GM12878 (cell line): ENCODE results near the gene GTF3C1. TPM values are rescaled to one million over a fixed set of nuclear protein-coding genes. Genes with fewer than 3 reads are reported as not detected.

Source experiments
- ATAC-seq: fragments of 200-7000 bp; cut with Tn5 transposase; 3 replicates; pipeline ENCODE4 v1.9.1; 2020; ENCODE audit warnings: mild to moderate bottlenecking, moderate library complexity
- BruUV-seq: library from RNA; stranded (reverse); fragments of 400-500 nt; replicated peaks from 2 replicates; lab custom pipeline; 2021; lab: Mats Ljungman, UMichigan
- CTCF ChIA-PET: fragments of 300-600 bp; sonication (Branson Sonifier 250); formaldehyde crosslinking; extraction: SDS; loops from one replicate; lab custom pipeline; 2021; ENCODE audit warnings: inconsistent platforms; lab: Yijun Ruan, JAX
- POLR2A ChIA-PET: fragments of 350-600 bp; formaldehyde crosslinking; extraction: SDS; loops from one replicate; lab custom pipeline; 2021; ENCODE audit warnings: inconsistent platforms; lab: Charles Lee
- RAD21 ChIA-PET: fragments of 300-600 bp; sonication (Branson Sonifier 250); formaldehyde crosslinking; loops from one replicate; lab custom pipeline; 2023; ENCODE audit warnings: antibody characterized with exemption; ENCODE audit not compliant: unreplicated experiment; lab: Charles Lee
- SMC1A ChIA-PET: fragments of 300-600 bp; sonication (Branson Sonifier 250); formaldehyde crosslinking; loops from one replicate; lab custom pipeline; 2023; ENCODE audit not compliant: unreplicated experiment, uncharacterized antibody; lab: Charles Lee
- DNase-seq: peaks from one replicate; pipeline ENCODE4 v3.0.0-alpha.2; 2011; ENCODE audit warnings: low read depth, low spot score
- FAIRE-seq: peaks from 3 replicates; lab custom pipeline; 2011; peaks lifted over from hg19 to GRCh38; lab: Jason Lieb, UNC
- H2AFZ ChIP-seq: 2 replicates; pipeline ENCODE4 v1.6.0; 2011; ENCODE audit warnings: low read depth, low read length, control low read depth; ENCODE audit not compliant: control insufficient read depth
- H3K27ac ChIP-seq: 2 replicates; pipeline ENCODE4 v1.5.1; 2011; ENCODE audit warnings: control low read depth; ENCODE audit not compliant: control insufficient read depth, insufficient read depth
- H3K27me3 ChIP-seq, 2 experiments: replicated peaks in 1 of 2; 2 replicates each; pipeline versions ENCODE4 v1.6.0 to v1.6.1; 2011; ENCODE audit warnings: low read length in 1 of 2; ENCODE audit not compliant: control insufficient read depth in 2 of 2, insufficient read depth in 2 of 2
- H3K36me3 ChIP-seq, 2 experiments: 2 replicates each; pipeline ENCODE4 v1.5.1; 2011; ENCODE audit warnings: low read length in 1 of 2; ENCODE audit not compliant: control insufficient read depth in 2 of 2, insufficient read depth in 2 of 2
- H3K4me1 ChIP-seq: 2 replicates; pipeline ENCODE4 v1.6.1; 2011; ENCODE audit warnings: mild to moderate bottlenecking, low read length, moderate library complexity, mixed read lengths; ENCODE audit not compliant: control insufficient read depth, insufficient read depth
- H3K4me2 ChIP-seq: 2 replicates; pipeline ENCODE4 v1.6.0; 2011; ENCODE audit warnings: control low read depth; ENCODE audit not compliant: control insufficient read depth, insufficient read depth
- H3K4me3 ChIP-seq: fragments of 200-600 bp; sonication (generic); 2 replicates; pipeline ENCODE4 v1.5.1; 2016
- H3K79me2 ChIP-seq: 2 replicates; pipeline ENCODE4 v1.6.0; 2011; ENCODE audit warnings: low read length; ENCODE audit not compliant: control insufficient read depth, insufficient read depth
- H3K9ac ChIP-seq: 2 replicates; pipeline ENCODE4 v1.8.0; 2011; ENCODE audit warnings: low read length, control low read depth, mixed read lengths; ENCODE audit not compliant: control insufficient read depth, insufficient read depth
- H3K9me3 ChIP-seq: replicated peaks from 3 replicates; pipeline ENCODE4 v1.5.1; 2011; ENCODE audit warnings: mild to moderate bottlenecking, low read length; ENCODE audit not compliant: control insufficient read depth, insufficient read depth
- H4K20me1 ChIP-seq: 2 replicates; pipeline ENCODE4 v1.6.0; 2011; ENCODE audit not compliant: control insufficient read depth, insufficient read depth
- CBFB ChIP-seq: IDR thresholded peaks from 2 replicates; pipeline ENCODE4 v1.6.1; 2016; ENCODE audit warnings: antibody characterized with exemption, low read depth
- EP300 ChIP-seq, 2 experiments: fragments of 150-350 bp in 1 of 2; IDR thresholded peaks; 2 replicates each; pipeline ENCODE4 v1.6.1; 2011 to 2012; ENCODE audit warnings: low read depth in 2 of 2, low read length in 2 of 2, borderline replicate concordance in 1 of 2, improper control_type of control experiment in 1 of 2, inconsistent platforms in 1 of 2; ENCODE audit not compliant: control insufficient read depth in 1 of 2
- HDAC2 ChIP-seq: fragments of 200-600 bp; sonication (generic); IDR thresholded peaks from 2 replicates; pipeline ENCODE4 v1.6.1; 2017
- KAT2A ChIP-seq: conservative IDR thresholded peaks from 2 replicates; pipeline ENCODE4 v1.6.1; 2011; ENCODE audit warnings: low read depth, low read length; ENCODE audit not compliant: control insufficient read depth
- NFYB ChIP-seq: IDR thresholded peaks from 2 replicates; pipeline ENCODE4 v1.6.1; 2011; ENCODE audit warnings: low read depth, mild to moderate bottlenecking, low read length, improper control_type of control experiment, moderate library complexity; ENCODE audit not compliant: insufficient read depth
- NR2C2 ChIP-seq: IDR thresholded peaks from 2 replicates; pipeline ENCODE4 v1.6.1; 2011; ENCODE audit warnings: borderline replicate concordance, low read depth; ENCODE audit not compliant: control insufficient read depth, insufficient read length
- NRF1 ChIP-seq: conservative IDR thresholded peaks from 2 replicates; pipeline ENCODE4 v1.6.1; 2011; ENCODE audit warnings: mild to moderate bottlenecking, low read depth, low read length, improper control_type of control experiment
- SPI1 ChIP-seq: IDR thresholded peaks from 2 replicates; pipeline ENCODE4 v1.6.1; 2011; ENCODE audit warnings: low read depth, mild to moderate bottlenecking, low read length, moderate library complexity, borderline replicate concordance; ENCODE audit not compliant: insufficient read depth
- STAT3 ChIP-seq: IDR thresholded peaks from 2 replicates; pipeline ENCODE4 v1.6.1; 2011; ENCODE audit warnings: low read depth, low read length, improper control_type of control experiment
- ZNF274 ChIP-seq: IDR thresholded peaks from one replicate; pipeline ENCODE4 v1.8.0; 2011; ENCODE audit not compliant: insufficient read length, insufficient read depth
- WGBS: methylation state at CpG from one replicate; pipeline ENCODE4 v1.1.6; 2016; ENCODE audit warnings: low lambda C conversion rate; ENCODE audit not compliant: insufficient replicate concordance, insufficient coverage; ENCODE audit errors: missing lambda C conversion rate; 5-methylcytosine and 5-hydroxymethylcytosine counted together
- in situ Hi-C: fragments of 300-500 bp; cut with MboI; formaldehyde crosslinking; loops from 9 replicates; pipeline ENCODE4 v1.14.3; 2018; ENCODE audit warnings: mixed read lengths
- intact Hi-C: fragments of 100-400 bp; cut with micrococcal nuclease; formaldehyde crosslinking; loops from one replicate; pipeline ENCODE4 v1.14.2; 2022; ENCODE audit not compliant: unreplicated experiment
- polyA plus RNA-seq, 11 experiments: library from polyadenylated mRNA; depleted of rRNA in 4 of 11; unstranded in 6 of 11; stranded (reverse) in 5 of 11; fragments of >200 nt; fragmentation: Nextera tagmentation in 4 of 11; fragmentation: Illumina TruSeq in 1 of 11; extraction: Ambion mirVana in 4 of 11; extraction: Trizol in 1 of 11; gene quantifications; 1 replicate in 1 of 11; 2 replicates in 10 of 11; pipeline versions ENCODE4 v1.2.1 to v1.2.3, GENCODE V29; 2011 to 2016; ENCODE audit warnings: inconsistent platforms in 2 of 11, missing spikeins in 2 of 11, low read depth in 1 of 11
- total RNA-seq, 4 experiments: library from RNA; depleted of rRNA in 3 of 4; stranded (reverse); fragments of >200 nt in 3 of 4; fragmentation: Illumina TruSeq in 1 of 4; extraction: Trizol in 1 of 4; gene quantifications; 2 replicates each; pipeline versions ENCODE4 v1.2.1 to v1.2.3, GENCODE V29; 2013 to 2021
- TF ChIP-seq, protein P1 (sequence below): fragments of 450-650 bp; IDR thresholded peaks from 2 replicates; pipeline ENCODE4 v1.6.1; 2017; ENCODE audit warnings: antibody characterized with exemption, mild to moderate bottlenecking, moderate library complexity
- TF ChIP-seq, protein P2 (sequence below), 3 experiments: IDR thresholded peaks in 2 of 3; conservative IDR thresholded peaks in 1 of 3; 2 replicates each; pipeline ENCODE4 v1.5.1; 2011; ENCODE audit warnings: low read depth in 3 of 3, low read length in 3 of 3, mild to moderate bottlenecking in 3 of 3, control low read depth in 2 of 3, moderate library complexity in 2 of 3, inconsistent platforms in 1 of 3, mixed read lengths in 1 of 3; ENCODE audit not compliant: control insufficient read depth in 2 of 3, insufficient read depth in 1 of 3; ENCODE audit errors: extremely low read depth in 1 of 3
- TF ChIP-seq, protein P3 (sequence below): fragments of 450-650 bp; IDR thresholded peaks from 2 replicates; pipeline ENCODE4 v1.6.1; 2017; ENCODE audit warnings: mild to moderate bottlenecking, moderate library complexity

The GTF3C1 gene
- total and polyA plus RNA-seq, 10 of the 15 experiments (the other 5 are each of a cell fraction or from before 2014, with no cell fraction given), result 0.98 to 60.9 (median 34.3) TPM

DNA sequence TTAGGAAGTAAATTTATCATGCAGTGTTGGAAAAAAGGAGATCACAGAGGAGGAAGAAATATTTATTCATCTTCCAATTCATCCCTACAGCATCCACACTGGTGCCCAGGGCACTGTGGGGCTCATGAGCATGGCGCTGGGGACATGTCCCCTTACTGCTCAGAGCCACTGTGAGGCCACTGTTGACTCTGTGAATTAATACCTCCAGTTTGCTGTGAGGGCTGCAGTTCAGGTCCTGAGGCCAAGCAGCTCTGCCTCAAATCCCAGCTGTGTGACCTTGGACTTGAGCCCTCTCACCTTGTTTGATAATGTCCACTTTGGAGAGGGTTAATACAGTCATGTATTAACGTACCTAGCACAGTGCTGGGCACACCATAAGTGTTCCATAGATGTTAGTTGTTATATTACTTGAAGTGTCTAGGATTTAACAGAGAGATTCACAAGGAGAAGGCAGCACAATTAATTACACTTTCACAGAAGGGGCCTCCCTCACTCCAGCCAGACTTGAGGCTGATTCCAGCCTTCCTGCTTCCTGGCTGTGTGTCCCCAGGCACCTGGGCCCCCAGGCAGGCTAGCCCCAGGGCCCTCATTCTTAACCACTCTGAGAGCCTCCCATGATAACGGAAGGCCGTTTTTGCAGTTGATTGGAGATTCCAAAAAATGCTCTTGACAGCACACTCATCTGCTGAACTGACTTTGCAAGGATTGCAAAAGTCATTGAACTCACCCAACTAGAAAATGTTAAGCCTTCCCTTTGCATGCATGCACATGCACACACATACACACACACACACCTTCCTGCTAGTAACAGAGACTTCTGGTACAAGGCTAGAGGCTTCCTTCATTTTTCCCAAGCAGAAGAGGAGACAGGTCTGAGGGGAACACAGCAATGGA, 29.6 kb upstream of the GTF3C1 start:
- H3K27me3 ChIP-seq, result no peaks in the 10 kb centered on the region
- FAIRE-seq, result no peak
- H3K27ac ChIP-seq, result no peak overlapping the region
- no peak overlapping the region for H3K4me2 ChIP-seq
- no peaks in the 10 kb centered on the region for H3K9me3 ChIP-seq
- no peaks in the 10 kb centered on the region for H4K20me1 ChIP-seq
- in situ Hi-C loops, result no loop called here
- ChIA-PET POLR2A (no interaction called here), CTCF (no interaction called here), RAD21 (no interaction called here), SMC1A (no interaction called here)
- BruUV-seq, result no TSS peak
- ATAC-seq, result no peak
- no peak overlapping the region for H3K4me3 ChIP-seq
- peaks cover 7% of the 10 kb centered on the region for H3K4me1 ChIP-seq
- H3K79me2 ChIP-seq, result no peaks in the 10 kb centered on the region
- no peak overlapping the region for H3K9ac ChIP-seq
- H2AFZ ChIP-seq, result no peak overlapping the region
- no peak for TF ChIP-seq NRF1
- TF ChIP-seq CBFB, result no peak
- TF ChIP-seq KAT2A, result no peak
- TF ChIP-seq SPI1, result no peak
- TF ChIP-seq, protein P1, sequence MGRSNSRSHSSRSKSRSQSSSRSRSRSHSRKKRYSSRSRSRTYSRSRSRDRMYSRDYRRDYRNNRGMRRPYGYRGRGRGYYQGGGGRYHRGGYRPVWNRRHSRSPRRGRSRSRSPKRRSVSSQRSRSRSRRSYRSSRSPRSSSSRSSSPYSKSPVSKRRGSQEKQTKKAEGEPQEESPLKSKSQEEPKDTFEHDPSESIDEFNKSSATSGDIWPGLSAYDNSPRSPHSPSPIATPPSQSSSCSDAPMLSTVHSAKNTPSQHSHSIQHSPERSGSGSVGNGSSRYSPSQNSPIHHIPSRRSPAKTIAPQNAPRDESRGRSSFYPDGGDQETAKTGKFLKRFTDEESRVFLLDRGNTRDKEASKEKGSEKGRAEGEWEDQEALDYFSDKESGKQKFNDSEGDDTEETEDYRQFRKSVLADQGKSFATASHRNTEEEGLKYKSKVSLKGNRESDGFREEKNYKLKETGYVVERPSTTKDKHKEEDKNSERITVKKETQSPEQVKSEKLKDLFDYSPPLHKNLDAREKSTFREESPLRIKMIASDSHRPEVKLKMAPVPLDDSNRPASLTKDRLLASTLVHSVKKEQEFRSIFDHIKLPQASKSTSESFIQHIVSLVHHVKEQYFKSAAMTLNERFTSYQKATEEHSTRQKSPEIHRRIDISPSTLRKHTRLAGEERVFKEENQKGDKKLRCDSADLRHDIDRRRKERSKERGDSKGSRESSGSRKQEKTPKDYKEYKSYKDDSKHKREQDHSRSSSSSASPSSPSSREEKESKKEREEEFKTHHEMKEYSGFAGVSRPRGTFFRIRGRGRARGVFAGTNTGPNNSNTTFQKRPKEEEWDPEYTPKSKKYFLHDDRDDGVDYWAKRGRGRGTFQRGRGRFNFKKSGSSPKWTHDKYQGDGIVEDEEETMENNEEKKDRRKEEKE, result no peak
- no peak for TF ChIP-seq NFYB
- no peak for TF ChIP-seq ZNF274
- TF ChIP-seq, protein P2, sequence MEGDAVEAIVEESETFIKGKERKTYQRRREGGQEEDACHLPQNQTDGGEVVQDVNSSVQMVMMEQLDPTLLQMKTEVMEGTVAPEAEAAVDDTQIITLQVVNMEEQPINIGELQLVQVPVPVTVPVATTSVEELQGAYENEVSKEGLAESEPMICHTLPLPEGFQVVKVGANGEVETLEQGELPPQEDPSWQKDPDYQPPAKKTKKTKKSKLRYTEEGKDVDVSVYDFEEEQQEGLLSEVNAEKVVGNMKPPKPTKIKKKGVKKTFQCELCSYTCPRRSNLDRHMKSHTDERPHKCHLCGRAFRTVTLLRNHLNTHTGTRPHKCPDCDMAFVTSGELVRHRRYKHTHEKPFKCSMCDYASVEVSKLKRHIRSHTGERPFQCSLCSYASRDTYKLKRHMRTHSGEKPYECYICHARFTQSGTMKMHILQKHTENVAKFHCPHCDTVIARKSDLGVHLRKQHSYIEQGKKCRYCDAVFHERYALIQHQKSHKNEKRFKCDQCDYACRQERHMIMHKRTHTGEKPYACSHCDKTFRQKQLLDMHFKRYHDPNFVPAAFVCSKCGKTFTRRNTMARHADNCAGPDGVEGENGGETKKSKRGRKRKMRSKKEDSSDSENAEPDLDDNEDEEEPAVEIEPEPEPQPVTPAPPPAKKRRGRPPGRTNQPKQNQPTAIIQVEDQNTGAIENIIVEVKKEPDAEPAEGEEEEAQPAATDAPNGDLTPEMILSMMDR (IDR thresholded peaks at IDR 0.05 in 2 of 3, conservative IDR thresholded peaks at IDR 0.05 in 1 of 3; ENCODE audit: control insufficient read depth in 2 of 3, extremely low read depth in 1 of 3, insufficient read depth in 1 of 3, low read depth in 3 of 3, low read length in 3 of 3), result no peak
- TF ChIP-seq, protein P3, sequence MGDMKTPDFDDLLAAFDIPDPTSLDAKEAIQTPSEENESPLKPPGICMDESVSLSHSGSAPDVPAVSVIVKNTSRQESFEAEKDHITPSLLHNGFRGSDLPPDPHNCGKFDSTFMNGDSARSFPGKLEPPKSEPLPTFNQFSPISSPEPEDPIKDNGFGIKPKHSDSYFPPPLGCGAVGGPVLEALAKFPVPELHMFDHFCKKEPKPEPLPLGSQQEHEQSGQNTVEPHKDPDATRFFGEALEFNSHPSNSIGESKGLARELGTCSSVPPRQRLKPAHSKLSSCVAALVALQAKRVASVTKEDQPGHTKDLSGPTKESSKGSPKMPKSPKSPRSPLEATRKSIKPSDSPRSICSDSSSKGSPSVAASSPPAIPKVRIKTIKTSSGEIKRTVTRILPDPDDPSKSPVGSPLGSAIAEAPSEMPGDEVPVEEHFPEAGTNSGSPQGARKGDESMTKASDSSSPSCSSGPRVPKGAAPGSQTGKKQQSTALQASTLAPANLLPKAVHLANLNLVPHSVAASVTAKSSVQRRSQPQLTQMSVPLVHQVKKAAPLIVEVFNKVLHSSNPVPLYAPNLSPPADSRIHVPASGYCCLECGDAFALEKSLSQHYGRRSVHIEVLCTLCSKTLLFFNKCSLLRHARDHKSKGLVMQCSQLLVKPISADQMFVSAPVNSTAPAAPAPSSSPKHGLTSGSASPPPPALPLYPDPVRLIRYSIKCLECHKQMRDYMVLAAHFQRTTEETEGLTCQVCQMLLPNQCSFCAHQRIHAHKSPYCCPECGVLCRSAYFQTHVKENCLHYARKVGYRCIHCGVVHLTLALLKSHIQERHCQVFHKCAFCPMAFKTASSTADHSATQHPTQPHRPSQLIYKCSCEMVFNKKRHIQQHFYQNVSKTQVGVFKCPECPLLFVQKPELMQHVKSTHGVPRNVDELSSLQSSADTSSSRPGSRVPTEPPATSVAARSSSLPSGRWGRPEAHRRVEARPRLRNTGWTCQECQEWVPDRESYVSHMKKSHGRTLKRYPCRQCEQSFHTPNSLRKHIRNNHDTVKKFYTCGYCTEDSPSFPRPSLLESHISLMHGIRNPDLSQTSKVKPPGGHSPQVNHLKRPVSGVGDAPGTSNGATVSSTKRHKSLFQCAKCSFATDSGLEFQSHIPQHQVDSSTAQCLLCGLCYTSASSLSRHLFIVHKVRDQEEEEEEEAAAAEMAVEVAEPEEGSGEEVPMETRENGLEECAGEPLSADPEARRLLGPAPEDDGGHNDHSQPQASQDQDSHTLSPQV, result no peak
- no peak for TF ChIP-seq NR2C2
- no peak for TF ChIP-seq EP300 (IDR thresholded peaks at IDR 0.05; ENCODE audit: borderline replicate concordance in 1 of 2, control insufficient read depth in 1 of 2, low read depth in 2 of 2, low read length in 2 of 2)
- TF ChIP-seq STAT3, result no peak
- no peak for TF ChIP-seq HDAC2
- no peak for DNase-seq
- intact Hi-C loops, result no loop called here
- no peaks in the 10 kb centered on the region for H3K36me3 ChIP-seq
- 91% methylated on average over 4 of the region's 4 CpGs for WGBS
